Mucosa of rectum (tissue), 2 donors: ENCODE measurements around the gene BCAS3.

Source experiments
- H3K27ac ChIP-seq, 2 donors: one replicate each; pipeline ENCODE4 v1.7.0; 2013; ENCODE audit warnings: inconsistent platforms in 2 of 2, low read depth in 2 of 2, low read length in 2 of 2
- H3K27me3 ChIP-seq, 2 donors: one replicate each; pipeline ENCODE4 v1.7.0; 2013; ENCODE audit warnings: low read length in 2 of 2; ENCODE audit not compliant: control insufficient read depth in 2 of 2, insufficient read depth in 2 of 2
- H3K36me3 ChIP-seq, 2 donors: one replicate each; pipeline ENCODE4 v1.7.0; 2013; ENCODE audit warnings: low read length in 2 of 2; ENCODE audit not compliant: control insufficient read depth in 2 of 2, insufficient read depth in 2 of 2
- H3K4me1 ChIP-seq, 2 donors: one replicate each; pipeline ENCODE4 v1.7.0; 2013; ENCODE audit warnings: low read length in 2 of 2, mild to moderate bottlenecking in 1 of 2; ENCODE audit not compliant: control insufficient read depth in 2 of 2, insufficient read depth in 2 of 2
- H3K4me3 ChIP-seq, 2 donors: one replicate each; pipeline ENCODE4 v1.7.0; 2013; ENCODE audit warnings: low read length in 2 of 2
- H3K9ac ChIP-seq, 2 donors: one replicate each; pipeline ENCODE4 v1.7.0; 2013; ENCODE audit warnings: low read length in 2 of 2, low read depth in 1 of 2, mild to moderate bottlenecking in 1 of 2
- H3K9me3 ChIP-seq, 2 donors: one replicate each; pipeline ENCODE4 v1.7.0; 2013; ENCODE audit warnings: low read length in 2 of 2; ENCODE audit not compliant: control insufficient read depth in 2 of 2
- donor health status: healthy.
- donor health status: Normal muscosa, but diverticular disease.

Gene BCAS3

DNA sequence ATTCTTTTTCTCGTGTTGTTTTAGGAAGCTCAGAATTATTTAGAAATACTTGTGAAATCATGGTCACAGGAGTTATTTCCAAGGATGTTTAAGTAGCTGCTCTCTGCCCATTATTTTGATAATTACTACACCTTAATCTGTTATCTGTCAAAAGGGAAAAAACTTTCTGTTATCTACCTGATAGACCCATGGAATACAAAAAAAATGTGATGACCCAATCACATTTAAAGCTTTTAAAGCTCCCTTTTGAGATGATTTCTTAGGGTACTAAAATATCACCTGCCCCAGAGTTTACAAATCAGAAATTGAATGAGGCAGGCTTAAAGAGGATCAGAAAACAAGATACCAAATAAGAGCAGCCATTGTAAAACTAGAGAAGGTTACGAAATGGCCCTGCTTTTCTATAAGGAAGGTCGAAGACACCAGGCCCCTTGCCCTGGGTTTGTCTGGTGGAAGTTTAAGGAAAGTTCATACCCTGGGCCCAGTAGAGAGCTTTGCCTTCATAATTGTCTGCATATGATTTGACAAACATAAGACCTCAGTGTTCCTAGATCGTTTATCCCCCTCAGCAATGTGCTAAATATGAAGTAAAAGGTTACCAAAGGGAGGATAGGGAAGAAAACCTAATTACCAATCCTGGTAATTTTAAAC is 572.1 kb downstream of the BCAS3 start:
- H3K4me3 ChIP-seq = no peak overlapping the region
- H3K27ac ChIP-seq = peak overlapping the region in 1 of 2 donors; percentile 5
- peaks cover 17 to 29% of the 10 kb centered on the region in 2 donors for H3K4me1 ChIP-seq
- no peaks in the 10 kb centered on the region for H3K36me3 ChIP-seq
- no peaks in the 10 kb centered on the region for H3K9me3 ChIP-seq
- no peak overlapping the region for H3K9ac ChIP-seq
- H3K27me3 ChIP-seq = no peaks in the 10 kb centered on the region

DNA sequence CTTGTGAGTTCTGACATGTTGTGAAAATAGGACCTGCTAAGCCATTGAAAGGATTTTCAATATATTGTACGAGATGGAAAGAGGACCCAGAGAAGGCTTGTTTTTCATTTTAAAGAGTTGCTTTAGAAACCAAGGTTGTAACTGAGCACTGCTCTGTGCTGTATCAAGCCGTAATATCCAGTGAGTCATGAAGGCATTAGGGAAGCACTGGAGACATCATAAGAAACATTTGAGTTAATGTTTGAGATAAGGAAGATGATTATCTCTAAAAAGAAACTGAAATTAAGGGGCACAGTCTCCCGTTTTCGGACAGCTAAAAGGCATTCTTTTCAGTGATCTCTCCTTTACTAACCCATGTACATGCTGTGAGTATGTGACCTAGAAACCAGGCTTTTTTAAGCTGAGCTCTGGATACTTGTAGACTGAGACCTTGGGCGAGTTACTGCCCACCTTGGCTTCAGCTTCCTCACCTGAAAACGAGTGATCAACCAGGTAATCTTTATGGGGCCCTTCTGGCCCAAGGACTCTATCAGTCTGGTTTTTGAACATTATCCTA is 572.8 kb downstream of the BCAS3 start:
- Histone ChIP-seq H3K9ac (no peak overlapping the region), H3K9me3 (no peaks in the 10 kb centered on the region), H3K27ac (peak overlapping the region; percentile 5 to 32), H3K36me3 (no peaks in the 10 kb centered on the region), H3K27me3 (no peaks in the 10 kb centered on the region), H3K4me3 (no peak overlapping the region), H3K4me1 (peaks cover 17 to 29% of the 10 kb centered on the region in 2 donors)

DNA sequence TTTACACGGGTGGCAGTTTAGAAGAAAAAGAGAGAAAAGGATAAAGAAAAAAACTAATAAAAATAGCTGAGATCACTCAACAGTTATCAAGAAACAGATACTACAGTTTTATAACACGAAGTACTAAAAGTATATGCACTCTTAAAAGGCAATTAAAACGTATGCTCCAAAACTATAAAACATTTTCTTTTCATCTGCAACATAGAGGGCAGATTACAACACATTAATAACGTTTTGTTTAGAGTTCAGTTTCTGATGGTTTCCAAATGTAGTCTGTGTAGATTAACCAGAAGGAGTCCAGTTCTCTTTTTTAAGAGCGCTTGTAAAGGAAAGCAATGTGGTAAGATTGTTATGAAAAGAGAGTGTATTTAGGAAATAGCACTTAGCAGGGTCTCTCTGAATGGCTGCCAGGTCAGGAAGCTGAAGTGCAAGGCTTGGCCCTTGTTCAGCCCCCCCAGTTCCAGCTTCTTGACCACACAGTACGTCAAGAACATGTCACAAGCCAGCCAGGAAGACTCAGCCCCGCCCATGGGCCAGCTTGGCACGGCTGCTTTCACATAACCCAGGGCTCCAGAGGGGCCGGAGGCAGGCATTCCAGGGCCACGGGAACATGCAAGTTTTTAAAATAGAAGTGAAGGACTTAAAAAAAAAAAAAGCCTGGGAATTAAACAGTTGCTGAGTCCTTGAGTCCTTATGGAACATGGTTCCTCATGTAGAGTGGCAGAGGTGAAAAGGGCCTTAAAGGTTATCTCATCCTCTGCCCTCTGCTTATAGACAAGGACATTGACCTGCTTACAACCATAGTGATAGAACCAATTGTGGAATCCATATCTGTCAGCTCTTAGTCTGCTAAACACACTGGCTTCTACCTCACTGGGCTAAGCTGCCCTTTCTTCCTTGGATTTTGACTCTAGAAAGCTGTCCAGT is 574.6 kb downstream of the BCAS3 start:
- H3K27ac ChIP-seq = peak overlapping the region; percentile 44 to 58
- H3K36me3 ChIP-seq = no peaks in the 10 kb centered on the region
- peak overlapping the region in 1 of 2 donors; percentile 14 for H3K4me3 ChIP-seq
- no peaks in the 10 kb centered on the region for H3K27me3 ChIP-seq
- H3K9me3 ChIP-seq = no peaks in the 10 kb centered on the region
- no peak overlapping the region for H3K9ac ChIP-seq
- H3K4me1 ChIP-seq = peaks cover 17 to 29% of the 10 kb centered on the region in 2 donors

DNA sequence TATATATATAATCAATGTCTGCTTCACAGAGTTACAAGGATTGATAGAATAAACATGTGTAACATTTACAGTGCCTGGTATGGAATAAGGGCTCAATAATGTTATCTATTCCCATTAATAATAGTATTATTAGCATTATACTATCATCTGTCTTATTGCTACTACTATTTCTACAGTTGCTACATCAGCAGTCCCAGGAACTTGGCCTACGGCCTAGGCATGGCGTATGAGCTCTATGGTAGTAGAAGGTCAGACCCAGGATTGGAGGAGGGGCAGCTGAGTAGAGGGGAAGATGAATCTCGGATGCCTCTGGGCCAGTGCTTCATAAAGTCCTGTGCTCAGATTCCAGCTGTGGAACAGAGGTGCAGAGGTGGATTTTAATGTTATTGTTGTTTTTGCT is 575.7 kb downstream of the BCAS3 start:
- H3K9ac ChIP-seq = no peak overlapping the region
- no peak overlapping the region for H3K27ac ChIP-seq
- H3K9me3 ChIP-seq = no peaks in the 10 kb centered on the region
- H3K4me3 ChIP-seq = no peak overlapping the region
- no peaks in the 10 kb centered on the region for H3K27me3 ChIP-seq
- H3K4me1 ChIP-seq = peaks cover 13 to 20% of the 10 kb centered on the region in 2 donors
- H3K36me3 ChIP-seq = no peaks in the 10 kb centered on the region

DNA sequence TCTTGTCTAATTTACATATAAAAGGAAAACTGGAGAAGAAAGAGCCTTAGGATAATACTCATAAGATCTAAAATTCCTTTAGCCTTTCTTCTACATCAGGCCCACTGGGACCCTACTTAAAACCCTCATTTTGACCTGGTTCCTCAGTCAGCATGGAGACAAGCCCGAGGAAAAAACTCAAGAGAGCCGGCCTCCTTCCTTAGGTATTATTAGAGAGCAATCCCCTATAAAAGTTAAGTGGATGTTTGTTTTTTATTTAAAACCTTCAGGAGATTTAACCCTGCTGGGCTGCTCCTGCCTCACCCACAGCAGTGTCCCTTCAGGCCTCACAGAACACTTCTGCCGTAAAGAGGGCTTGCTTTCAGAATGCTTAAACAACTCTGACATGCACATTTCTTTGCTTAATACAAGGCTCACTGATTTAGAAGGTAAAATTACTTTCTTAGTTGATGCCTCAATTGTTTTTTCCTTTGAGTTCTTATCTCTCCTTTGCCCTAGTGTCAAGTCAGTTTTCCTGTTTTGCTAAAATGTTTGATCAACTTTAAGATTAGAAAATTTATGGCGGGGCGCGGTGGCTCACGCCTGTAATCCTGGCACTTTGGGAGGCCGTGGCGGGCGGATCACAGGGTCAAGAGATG is 576.4 kb downstream of the BCAS3 start:
- no peak overlapping the region for H3K4me3 ChIP-seq
- H3K36me3 ChIP-seq = no peaks in the 10 kb centered on the region
- no peak overlapping the region for H3K27ac ChIP-seq
- no peaks in the 10 kb centered on the region for H3K9me3 ChIP-seq
- H3K27me3 ChIP-seq = no peaks in the 10 kb centered on the region
- H3K9ac ChIP-seq = no peak overlapping the region
- H3K4me1 ChIP-seq = peaks cover 12 to 15% of the 10 kb centered on the region in 2 donors

DNA sequence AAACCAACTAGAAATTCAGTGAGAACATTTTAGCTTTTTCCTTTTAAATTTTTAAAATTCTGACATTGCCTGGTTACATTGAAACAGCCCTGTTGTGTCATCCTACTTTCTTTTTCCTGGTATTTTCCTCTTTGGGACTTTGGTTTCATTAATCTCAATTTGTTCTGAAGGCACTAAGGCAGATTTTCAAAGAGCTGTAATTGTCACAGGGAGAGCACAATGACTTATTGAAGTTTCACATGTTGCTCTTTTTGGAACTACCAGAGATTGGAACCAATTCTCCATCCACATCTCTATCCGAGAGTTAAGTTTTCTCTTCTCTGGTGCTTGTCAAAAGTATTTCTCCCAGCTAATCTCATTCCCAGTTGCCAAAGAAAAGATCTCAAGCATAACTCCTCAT is 577.3 kb downstream of the BCAS3 start:
- Histone ChIP-seq H3K27ac (no peak overlapping the region), H3K9me3 (no peaks in the 10 kb centered on the region), H3K4me3 (no peak overlapping the region), H3K4me1 (peaks cover 12 to 15% of the 10 kb centered on the region in 2 donors), H3K27me3 (no peaks in the 10 kb centered on the region), H3K9ac (no peak overlapping the region), H3K36me3 (no peaks in the 10 kb centered on the region)

DNA sequence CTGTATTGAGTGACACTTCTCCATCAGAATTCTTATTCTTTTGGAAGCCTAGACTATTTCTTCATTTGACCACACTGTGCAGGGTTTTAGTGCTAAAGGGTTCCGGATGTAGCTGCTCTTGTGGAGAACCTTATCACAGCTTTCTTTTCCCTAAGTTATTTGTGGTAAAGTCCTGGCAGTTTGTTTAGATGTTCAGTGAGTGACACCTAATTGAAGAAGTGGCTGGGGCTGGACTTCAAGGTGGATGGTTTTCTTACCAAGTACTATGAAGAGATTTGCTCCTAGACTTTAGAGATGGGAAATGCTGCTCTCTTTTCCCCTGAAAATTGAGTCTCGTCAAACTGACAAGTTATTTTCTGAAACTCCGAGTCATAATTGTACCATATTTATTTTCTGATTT is 578.0 kb downstream of the BCAS3 start:
- peaks cover 9 to 11% of the 10 kb centered on the region in 2 donors for H3K4me1 ChIP-seq

DNA sequence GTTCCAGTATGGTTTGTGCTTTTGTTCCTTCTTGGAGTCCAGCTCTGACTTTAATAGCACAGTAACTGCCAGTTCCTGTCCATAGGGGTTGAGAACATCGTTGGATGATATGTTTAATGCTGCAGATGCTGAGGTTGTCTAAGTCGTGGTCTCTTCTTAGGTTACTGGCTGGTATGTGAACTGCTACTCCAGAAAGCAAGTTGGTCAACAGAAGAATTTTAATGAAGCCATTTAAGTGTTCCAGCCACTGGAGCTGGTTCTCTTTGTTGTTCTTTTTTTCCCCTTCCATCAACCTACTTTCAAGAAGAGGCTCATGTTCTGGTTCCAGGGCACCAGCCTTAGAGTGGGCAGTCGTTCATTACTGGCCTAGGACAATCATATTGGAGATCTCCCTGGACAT is 581.7 kb downstream of the BCAS3 start:
- Histone ChIP-seq H3K36me3 (no peaks in the 10 kb centered on the region), H3K4me1 (no peaks in the 10 kb centered on the region), H3K27me3 (no peaks in the 10 kb centered on the region), H3K4me3 (no peak overlapping the region), H3K9ac (no peak overlapping the region), H3K9me3 (no peaks in the 10 kb centered on the region), H3K27ac (no peak overlapping the region)

More for the DNA sequence above, 578.0 kb downstream of the BCAS3 start:
- Histone ChIP-seq H3K27me3 (no peaks in the 10 kb centered on the region), H3K36me3 (no peaks in the 10 kb centered on the region), H3K4me3 (no peak overlapping the region), H3K9me3 (no peaks in the 10 kb centered on the region), H3K27ac (no peak overlapping the region), H3K9ac (no peak overlapping the region)

DNA sequence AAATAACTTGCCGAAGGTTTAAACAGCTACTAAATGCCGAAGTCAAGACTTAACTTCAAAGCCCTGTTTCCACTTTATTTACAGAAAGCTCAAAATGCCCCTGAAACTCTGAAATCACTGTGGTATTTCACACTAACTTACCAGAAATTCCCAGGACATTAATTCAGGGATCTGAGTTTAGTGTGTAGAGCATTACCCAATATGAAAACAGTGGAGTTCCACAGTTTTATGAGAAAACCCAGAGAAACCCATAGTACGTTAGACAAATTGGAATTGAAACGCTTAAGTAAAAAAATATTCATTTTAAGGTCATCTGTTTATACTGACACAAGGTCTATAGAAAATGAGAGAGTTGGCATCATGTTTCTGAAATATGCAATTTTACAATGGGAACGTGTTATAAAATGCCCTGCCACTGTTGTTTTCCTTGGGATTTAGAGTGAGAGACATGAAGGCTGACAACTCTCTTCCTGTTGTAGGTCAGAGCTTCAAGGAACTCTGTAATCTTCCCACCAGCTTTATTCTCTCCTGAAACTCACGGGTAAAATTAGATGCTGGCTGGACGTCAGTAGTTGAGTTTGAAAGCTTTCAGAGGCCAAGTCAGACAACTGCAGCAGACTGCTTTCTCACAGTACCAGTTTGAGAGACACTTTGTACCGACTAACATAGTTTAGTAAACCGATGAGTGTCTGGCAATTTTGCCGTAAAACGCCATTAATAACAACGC is 582.6 kb downstream of the BCAS3 start:
- Histone ChIP-seq H3K27ac (peak overlapping the region; percentile 1 to 4), H3K27me3 (no peaks in the 10 kb centered on the region), H3K4me3 (no peak overlapping the region), H3K9ac (no peak overlapping the region), H3K9me3 (no peaks in the 10 kb centered on the region), H3K4me1 (no peaks in the 10 kb centered on the region), H3K36me3 (no peaks in the 10 kb centered on the region)
